Suprapubic skin (tissue), 4 donors: Measurements from ENCODE around the gene PADI6. TPM values are rescaled to one million over a fixed set of nuclear protein-coding genes. Genes with fewer than 3 reads are reported as not detected.

ENCODE experiments used
- DNase-seq, 2 donors: peaks; one replicate each; pipeline ENCODE4 v3.0.0-alpha.2; 2019; ENCODE audit warnings: low spot score in 2 of 2
- H3K27ac ChIP-seq: fragments of 200-600 bp; sonication (generic); one replicate; pipeline ENCODE4 v1.5.1; 2019
- H3K27me3 ChIP-seq: fragments of 200-600 bp; sonication (generic); one replicate; pipeline ENCODE4 v1.5.1; 2019
- H3K36me3 ChIP-seq: fragments of 200-600 bp; sonication (generic); one replicate; pipeline ENCODE4 v1.5.1; 2019
- H3K4me1 ChIP-seq: fragments of 200-600 bp; sonication (generic); one replicate; pipeline ENCODE4 v1.5.1; 2019
- H3K4me3 ChIP-seq: fragments of 200-600 bp; sonication (generic); one replicate; pipeline ENCODE4 v1.5.1; 2019; ENCODE audit warnings: mild to moderate bottlenecking
- H3K9me3 ChIP-seq: fragments of 200-600 bp; sonication (generic); one replicate; pipeline ENCODE4 v1.5.1; 2019
- CTCF ChIP-seq, 2 donors: fragments of 200-600 bp in 1 of 2; fragments of 450-650 bp in 1 of 2; sonication (generic) in 1 of 2; IDR thresholded peaks; one replicate each; pipeline ENCODE4 v1.5.1; 2016 to 2019; ENCODE audit warnings: antibody characterized with exemption in 2 of 2, mild to moderate bottlenecking in 1 of 2, moderate library complexity in 1 of 2
- EP300 ChIP-seq: sonication (generic); formaldehyde crosslinking; IDR thresholded peaks from one replicate; pipeline ENCODE4 v1.6.1; 2017; ENCODE audit warnings: antibody characterized with exemption
- POLR2A ChIP-seq, 2 donors: fragments of 450-650 bp; IDR thresholded peaks; one replicate each; pipeline ENCODE4 v1.6.1; 2017; ENCODE audit warnings: antibody characterized with exemption in 2 of 2, mild to moderate bottlenecking in 2 of 2, moderate library complexity in 2 of 2
- POLR2AphosphoS5 ChIP-seq, 3 donors: sonication (generic); formaldehyde crosslinking; IDR thresholded peaks; one replicate each; pipeline ENCODE4 v1.6.1; 2017; ENCODE audit warnings: antibody characterized with exemption in 3 of 3
- WGBS: methylation state at CpG from one replicate; pipeline ENCODE4 v1.1.5; 2018; 5-methylcytosine and 5-hydroxymethylcytosine counted together
- total RNA-seq, 4 donors: library from RNA; depleted of rRNA; stranded (reverse); fragments of >200 nt; gene quantifications; one replicate each; pipeline ENCODE4 v1.1.0, GENCODE V29; 2016

The PADI6 gene
- total RNA-seq, 4 donors from 2014 or later: not detected

- H3K36me3 ChIP-seq: no peaks in the 10 kb centered on the region
- H3K27me3 ChIP-seq: peaks cover 21% of the 10 kb centered on the region
- H3K9me3 ChIP-seq: no peaks in the 10 kb centered on the region
- no peak overlapping the region for H3K4me3 ChIP-seq
- no peak for DNase-seq
- WGBS: 19% methylated on average over 15 of the region's 16 CpGs
- no peak for TF ChIP-seq EP300
- no peak for TF ChIP-seq POLR2A (IDR thresholded peaks at IDR 0.05)
- TF ChIP-seq CTCF (IDR thresholded peaks at IDR 0.05): no peak
- no peak for TF ChIP-seq POLR2AphosphoS5 (IDR thresholded peaks at IDR 0.05)
- H3K4me1 ChIP-seq: no peaks in the 10 kb centered on the region
- H3K27ac ChIP-seq: no peak overlapping the region
These were observed 5.4 kb downstream of the PADI6 start for GRCh38 chr1:17377325-17377953.

- no peak for TF ChIP-seq EP300
- no peak for TF ChIP-seq CTCF (IDR thresholded peaks at IDR 0.05)
- no peak for TF ChIP-seq POLR2AphosphoS5 (IDR thresholded peaks at IDR 0.05)
- TF ChIP-seq POLR2A (IDR thresholded peaks at IDR 0.05): no peak
- no peaks in the 10 kb centered on the region for H3K36me3 ChIP-seq
- no peaks in the 10 kb centered on the region for H3K9me3 ChIP-seq
- H3K4me1 ChIP-seq: no peaks in the 10 kb centered on the region
- peaks cover 18% of the 10 kb centered on the region for H3K27me3 ChIP-seq
- no peak overlapping the region for H3K4me3 ChIP-seq
- H3K27ac ChIP-seq: no peak overlapping the region
- no peak for DNase-seq
- 71% methylated on average over 2 of the region's 2 CpGs for WGBS
These were observed 9.2 kb downstream of the PADI6 start for GRCh38 chr1:17381161-17381560.

GRCh38 chr1:17392199-17392740 is 20.3 kb downstream of the PADI6 start:
- no peaks in the 10 kb centered on the region for H3K4me1 ChIP-seq
- H3K27ac ChIP-seq: no peak overlapping the region
- no peak for DNase-seq
- no peaks in the 10 kb centered on the region for H3K27me3 ChIP-seq
- no peak overlapping the region for H3K4me3 ChIP-seq
- no peak for TF ChIP-seq POLR2A (IDR thresholded peaks at IDR 0.05)
- no peak for TF ChIP-seq EP300
- no peaks in the 10 kb centered on the region for H3K36me3 ChIP-seq
- no peaks in the 10 kb centered on the region for H3K9me3 ChIP-seq
- WGBS: 50% methylated on average over 4 of the region's 10 CpGs

GRCh38 chr1:17393230-17393629 is 21.2 kb downstream of the PADI6 start:
- H3K27ac ChIP-seq: no peak overlapping the region
- H3K9me3 ChIP-seq: no peaks in the 10 kb centered on the region
- H3K36me3 ChIP-seq: no peaks in the 10 kb centered on the region
- 62% methylated on average over 8 of the region's 8 CpGs for WGBS
- no peak for TF ChIP-seq CTCF (IDR thresholded peaks at IDR 0.05)
- H3K27me3 ChIP-seq: no peaks in the 10 kb centered on the region
- no peak overlapping the region for H3K4me3 ChIP-seq
- H3K4me1 ChIP-seq: no peaks in the 10 kb centered on the region
- no peak for DNase-seq

- no peak overlapping the region for H3K27ac ChIP-seq
- H3K9me3 ChIP-seq: no peaks in the 10 kb centered on the region
- no peaks in the 10 kb centered on the region for H3K27me3 ChIP-seq
- no peak for DNase-seq
- H3K4me1 ChIP-seq: peaks cover 6% of the 10 kb centered on the region
- TF ChIP-seq POLR2A (IDR thresholded peaks at IDR 0.05) (no peak), POLR2AphosphoS5 (IDR thresholded peaks at IDR 0.05) (no peak), EP300 (no peak), CTCF (IDR thresholded peaks at IDR 0.05) (no peak)
- no peak overlapping the region for H3K4me3 ChIP-seq
- H3K36me3 ChIP-seq: no peaks in the 10 kb centered on the region
- WGBS: 81% methylated on average over 7 of the region's 7 CpGs
These were observed 26.1 kb downstream of the PADI6 start for GRCh38 chr1:17397910-17398695.
